Measurements from ENCODE around the gene EFNA2.

The EFNA2 gene

GRCh38 chr19:1260749-1261537, 24.7 kb upstream of the EFNA2 start:
- DNase-seq (ENCODE audit: low read depth) = no peak

DNA sequence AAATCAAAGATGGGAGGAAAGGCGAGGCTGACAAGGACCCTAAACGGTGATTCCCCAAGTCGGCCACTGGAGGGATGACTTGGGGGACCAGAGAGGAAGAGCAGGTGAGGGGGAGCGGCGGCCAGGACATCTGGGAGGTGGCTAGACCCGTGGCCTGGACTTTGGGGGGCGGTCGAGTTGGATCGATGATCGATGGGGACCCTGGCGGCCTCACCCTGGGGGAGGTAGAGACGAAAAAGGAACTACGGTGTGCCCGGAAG, 24.2 kb upstream of the EFNA2 start:
- no peak for DNase-seq (ENCODE audit: low read depth)

- DNase-seq (ENCODE audit: low read depth) = no peak
Measured at GRCh38 chr19:1261798-1262622, 23.7 kb upstream of the EFNA2 start.

GRCh38 chr19:1262623-1263123, 23.0 kb upstream of the EFNA2 start:
- no peak for DNase-seq (ENCODE audit: low read depth)

- DNase-seq (ENCODE audit: low read depth) = no peak
Measured at GRCh38 chr19:1263188-1263587, 22.5 kb upstream of the EFNA2 start.

GRCh38 chr19:1264801-1265614, 20.7 kb upstream of the EFNA2 start:
- DNase-seq (ENCODE audit: low read depth) = no peak

DNA sequence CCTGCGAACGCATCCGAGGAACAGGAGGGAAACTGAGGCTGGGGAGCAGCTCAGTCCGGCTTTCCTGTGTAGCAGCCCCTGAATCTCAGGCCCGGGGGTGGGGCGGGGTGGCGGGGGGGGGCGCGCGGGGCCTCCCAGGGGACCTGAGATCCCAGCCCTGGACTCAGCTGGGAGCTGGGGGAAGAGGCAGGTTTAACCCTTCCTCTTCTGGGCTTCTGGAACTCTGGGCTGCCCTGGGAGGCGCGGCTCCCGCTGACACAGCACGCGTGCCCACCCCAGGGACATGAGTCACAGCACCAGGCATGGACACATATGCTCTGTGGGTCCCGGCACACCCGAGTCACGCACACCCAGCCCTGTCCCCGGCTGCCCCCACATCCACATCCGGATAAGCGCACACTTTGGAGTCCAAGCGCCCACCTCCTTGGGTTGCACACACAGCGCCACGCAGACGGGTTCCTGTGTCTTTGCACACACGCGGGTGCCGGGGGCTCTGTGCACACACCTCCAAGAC, 20.0 kb upstream of the EFNA2 start:
- DNase-seq (ENCODE audit: low read depth) = no peak

DNA sequence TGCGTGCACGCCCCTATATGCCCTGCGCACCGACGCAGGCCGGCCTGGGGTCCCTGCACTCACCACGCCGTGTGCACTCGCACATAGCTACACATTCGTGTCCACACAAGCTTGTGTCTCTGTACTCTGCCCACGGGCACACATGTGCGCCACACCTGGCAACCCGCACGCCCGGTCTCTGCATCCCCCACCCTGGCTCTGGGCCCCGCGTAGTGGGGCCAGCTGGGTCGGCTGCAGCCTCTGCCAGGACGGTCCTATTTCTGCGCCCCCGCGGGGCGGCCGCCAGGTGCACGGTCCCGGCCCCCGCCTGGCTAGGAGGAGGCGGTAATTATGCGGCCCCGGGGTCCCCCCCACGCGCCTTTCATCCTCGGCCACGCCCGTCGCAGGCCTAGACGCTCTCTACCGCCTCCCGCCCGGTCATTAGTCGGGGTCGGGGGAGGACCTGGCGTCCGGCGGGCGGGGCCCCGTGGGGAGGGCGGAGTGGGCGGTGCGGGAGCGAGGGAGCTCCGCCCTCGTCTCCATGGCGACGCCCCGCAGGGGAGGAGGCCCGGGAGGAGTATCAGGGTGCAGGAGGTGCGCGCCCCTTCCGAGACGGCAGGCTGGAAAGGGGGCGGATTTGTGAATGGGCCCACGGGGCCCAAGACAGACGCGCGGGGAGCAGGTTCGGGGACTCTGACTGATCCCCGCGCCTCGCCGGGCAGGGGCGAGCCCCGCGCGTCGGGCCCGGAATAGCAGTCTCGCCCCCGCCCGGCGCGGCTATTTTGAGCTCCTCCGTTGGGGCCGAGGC, 19.4 kb upstream of the EFNA2 start:
- no peak for DNase-seq (ENCODE audit: low read depth)

DNA sequence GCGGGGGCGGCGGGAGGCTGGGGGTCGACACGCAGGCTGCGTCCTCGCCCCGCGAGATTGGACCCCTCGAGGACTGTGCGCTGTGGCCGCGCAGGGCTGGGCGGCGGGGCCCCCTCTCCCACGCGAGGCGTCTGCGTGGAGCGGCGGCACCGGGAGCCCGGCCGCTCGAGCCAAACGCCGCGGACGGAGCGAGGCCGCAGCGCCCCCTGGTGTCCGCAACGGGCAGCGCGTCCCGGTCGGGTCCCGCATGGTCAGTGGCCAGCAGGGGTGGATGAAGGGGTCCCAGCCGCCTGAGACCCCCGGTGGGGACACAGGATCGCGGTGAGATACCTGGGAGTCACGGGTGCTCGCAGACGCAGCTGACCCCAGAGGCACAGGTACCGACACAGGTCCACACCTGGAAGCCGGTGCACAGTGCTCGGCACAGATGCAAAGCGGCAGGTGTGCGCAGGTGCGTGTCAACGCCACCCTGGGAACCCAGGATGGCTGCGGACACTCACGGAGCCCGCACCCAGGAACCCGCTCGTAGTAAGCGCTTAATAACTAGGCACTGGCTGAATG, 18.7 kb upstream of the EFNA2 start:
- no peak for DNase-seq (ENCODE audit: low read depth)

DNA sequence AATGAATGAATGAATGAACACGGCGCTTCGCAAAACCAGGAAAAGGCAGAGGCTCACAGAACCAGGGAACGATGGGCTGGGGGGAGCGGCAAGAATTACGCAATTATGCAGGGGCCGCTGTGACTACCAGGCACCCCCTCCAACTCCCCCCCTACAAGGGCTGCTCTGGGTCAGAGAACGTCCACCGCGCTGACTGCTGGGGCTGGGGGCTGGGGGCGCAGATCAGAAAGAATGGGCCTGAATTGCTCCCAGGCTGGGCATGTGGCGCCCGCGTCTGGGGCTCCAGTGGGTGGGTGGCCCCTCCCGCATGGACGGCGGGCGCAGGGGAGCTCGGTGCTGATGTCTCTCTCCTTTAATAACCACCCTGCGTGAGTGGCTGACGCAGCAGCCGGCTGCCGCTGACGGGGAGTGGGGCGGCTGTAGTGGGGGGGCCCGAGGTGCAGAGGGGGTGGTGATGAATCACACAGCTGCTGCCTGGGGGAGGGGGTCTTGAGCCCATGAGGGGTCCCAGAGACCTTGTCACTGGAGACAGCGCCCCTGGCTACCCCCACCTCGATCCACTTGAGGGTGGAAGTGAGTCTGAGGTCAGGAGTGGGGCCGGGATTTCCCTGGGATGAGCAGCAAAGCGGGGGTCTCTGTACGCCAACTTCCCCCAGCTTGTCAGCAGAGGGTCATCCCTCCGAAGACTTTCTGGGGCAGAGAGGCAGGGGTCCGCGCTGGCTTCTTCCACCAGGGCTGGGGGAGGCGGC, 18.0 kb upstream of the EFNA2 start:
- DNase-seq (ENCODE audit: low read depth) = no peak

- no peak for DNase-seq (ENCODE audit: low read depth)
Measured at GRCh38 chr19:1268226-1269064, 17.2 kb upstream of the EFNA2 start.

DNA sequence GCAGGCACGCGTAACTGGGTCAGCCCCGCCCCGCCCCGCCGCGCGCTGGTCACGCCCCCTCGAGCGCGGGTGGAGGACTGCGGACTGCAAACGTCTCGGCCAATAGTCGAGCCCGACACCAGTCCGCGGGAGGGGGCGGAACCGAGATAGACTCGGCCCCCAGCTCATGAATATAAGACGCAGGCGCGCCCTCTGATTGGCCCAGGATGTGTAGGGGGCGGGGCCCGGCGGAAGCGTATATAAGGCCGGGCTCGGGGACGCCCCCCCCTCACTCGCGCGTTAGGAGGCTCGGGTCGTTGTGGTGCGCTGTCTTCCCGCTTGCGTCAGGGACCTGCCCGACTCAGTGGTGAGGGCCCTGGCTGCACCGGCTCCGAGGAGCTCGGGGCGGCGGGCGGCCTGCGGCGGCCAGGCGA, 16.6 kb upstream of the EFNA2 start, which contains the start of gene CIRBP:
TSS of gene CIRBP (plus strand) at position 268 of the 413 bp plus-strand sequence. CDS start 1,602 bp downstream, outside the sequence.
- DNase-seq (ENCODE audit: low read depth) = peak; percentile 93

- DNase-seq (ENCODE audit: low read depth) = no peak
Measured at GRCh38 chr19:1269478-1270212, 16.0 kb upstream of the EFNA2 start.

- DNase-seq (ENCODE audit: low read depth) = no peak
Measured at GRCh38 chr19:1270213-1270853, 15.3 kb upstream of the EFNA2 start.

DNA sequence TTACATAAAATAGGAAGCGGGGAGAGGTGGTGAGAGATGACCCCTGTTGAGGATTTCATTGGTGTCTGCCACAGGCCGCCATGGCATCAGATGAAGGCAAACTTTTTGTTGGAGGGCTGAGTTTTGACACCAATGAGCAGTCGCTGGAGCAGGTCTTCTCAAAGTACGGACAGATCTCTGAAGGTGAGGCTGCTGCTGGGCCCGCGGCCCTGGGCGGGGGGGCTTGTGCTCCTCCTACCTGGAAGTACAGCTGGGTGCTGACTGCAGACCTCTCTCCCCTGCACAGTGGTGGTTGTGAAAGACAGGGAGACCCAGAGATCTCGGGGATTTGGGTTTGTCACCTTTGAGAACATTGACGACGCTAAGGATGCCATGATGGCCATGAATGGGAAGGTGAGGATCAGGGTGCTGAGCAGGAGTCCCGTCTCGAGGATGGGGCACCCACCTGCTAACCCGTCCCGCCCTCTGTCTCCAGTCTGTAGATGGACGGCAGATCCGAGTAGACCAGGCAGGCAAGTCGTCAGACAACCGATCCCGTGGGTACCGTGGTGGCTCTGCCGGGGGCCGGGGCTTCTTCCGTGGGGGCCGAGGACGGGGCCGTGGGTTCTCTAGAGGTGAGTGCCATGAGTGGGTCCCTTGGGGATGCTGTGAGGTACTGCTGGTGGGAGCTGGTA, 14.7 kb upstream of the EFNA2 start:
- DNase-seq (ENCODE audit: low read depth) = no peak

DNA sequence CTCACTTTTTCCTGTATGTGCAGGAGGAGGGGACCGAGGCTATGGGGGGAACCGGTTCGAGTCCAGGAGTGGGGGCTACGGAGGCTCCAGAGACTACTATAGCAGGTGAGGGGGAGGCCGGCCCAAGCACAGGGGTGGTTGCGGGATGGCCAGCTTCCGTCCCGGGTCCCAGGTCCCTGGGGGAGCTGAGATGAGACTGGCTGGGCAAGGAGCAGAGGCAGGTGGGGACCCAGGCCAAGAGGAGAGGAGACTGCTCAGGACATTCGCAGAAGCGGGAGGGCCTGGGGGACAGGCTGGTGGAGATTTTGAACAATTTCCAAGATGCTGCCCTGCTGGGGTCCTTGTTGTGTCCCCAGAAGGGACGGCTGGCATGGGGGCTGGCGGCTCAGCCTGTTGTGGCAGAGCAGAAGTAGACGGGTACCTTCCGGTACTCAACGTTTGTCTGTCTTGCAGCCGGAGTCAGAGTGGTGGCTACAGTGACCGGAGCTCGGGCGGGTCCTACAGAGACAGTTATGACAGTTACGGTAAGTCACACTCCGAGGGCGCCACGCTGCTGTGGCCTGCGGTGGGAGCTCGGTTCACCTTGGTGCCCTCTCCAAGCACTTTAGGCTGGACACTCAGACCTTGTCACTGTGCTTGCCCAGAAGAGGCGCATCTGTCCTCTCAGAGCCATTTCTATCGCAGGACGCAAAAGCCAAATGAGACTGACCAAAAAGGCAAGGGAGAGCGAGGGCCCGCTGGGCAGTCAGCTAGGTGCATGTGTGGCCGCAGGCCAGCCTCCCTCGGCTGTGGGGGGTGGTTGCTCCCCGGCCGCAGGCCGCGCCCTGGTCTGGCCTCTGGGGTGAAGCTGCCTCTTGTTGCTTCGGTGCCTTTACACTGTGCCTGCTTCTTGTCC, 13.9 kb upstream of the EFNA2 start:
- DNase-seq (ENCODE audit: low read depth) = no peak

Measured in non-pigmented ciliary epithelial cell (primary cell).